Right lobe of liver (tissue), 6 donors: ENCODE measurements around the gene RASGRF2. TPM values are rescaled to one million over a fixed set of nuclear protein-coding genes. Genes with fewer than 3 reads are reported as not detected.

Experiments
- ATAC-seq, 4 donors: fragments of 200-7000 bp; cut with Tn5 transposase; one replicate each; pipeline ENCODE4 v1.9.1; 2020; ENCODE audit warnings: mild to moderate bottlenecking in 4 of 4, moderate library complexity in 4 of 4
- DNase-seq, 3 donors: peaks; one replicate each; pipeline ENCODE4 v3.0.0-alpha.2; 2020
- H3K27ac ChIP-seq, 3 donors: fragments of 200-600 bp; one replicate each; pipeline ENCODE4 v1.8.0; 2022
- H3K27me3 ChIP-seq, 2 donors: fragments of 200-600 bp; one replicate each; pipeline ENCODE4 v1.8.0; 2022
- H3K36me3 ChIP-seq, 4 donors: fragments of 200-600 bp; sonication (generic) in 1 of 4; one replicate each; pipeline versions ENCODE4 v1.5.1 to v1.8.0; 2017 to 2022; ENCODE audit warnings: control low read depth in 1 of 4
- H3K4me1 ChIP-seq, 4 donors: fragments of 200-600 bp; sonication (generic) in 1 of 4; one replicate each; pipeline versions ENCODE4 v1.5.1 to v1.8.0; 2017 to 2022; ENCODE audit warnings: control low read depth in 1 of 4
- H3K4me3 ChIP-seq, 3 donors: fragments of 200-600 bp; one replicate each; pipeline ENCODE4 v1.8.0; 2022
- H3K9me3 ChIP-seq, 4 donors: fragments of 200-600 bp; sonication (generic) in 1 of 4; one replicate each; pipeline versions ENCODE4 v1.5.1 to v1.8.0; 2017 to 2022; ENCODE audit warnings: control low read depth in 1 of 4
- POLR2A ChIP-seq: fragments of 450-650 bp; IDR thresholded peaks from one replicate; pipeline ENCODE4 v1.6.1; 2017; ENCODE audit warnings: antibody characterized with exemption, mild to moderate bottlenecking
- WGBS: methylation state at CpG from one replicate; pipeline ENCODE4 v1.1.6; 2018; ENCODE audit warnings: low coverage, low lambda C conversion rate; ENCODE audit not compliant: insufficient coverage; ENCODE audit errors: missing lambda C conversion rate; 5-methylcytosine and 5-hydroxymethylcytosine counted together
- intact Hi-C, 2 donors: fragments of 100-400 bp; cut with DNase I; formaldehyde crosslinking; loops; one replicate each; pipeline versions ENCODE4 v1.11.2 to v1.14.1; 2022
- total RNA-seq, 6 experiments: library from RNA; depleted of rRNA in 2 of 6; stranded (reverse); fragments of >200 nt in 2 of 6; fragmentation: NEBNext Ultra II Directional in 3 of 6; extraction: Animal tissue kit (Norgen Biotek cat#: 25700) in 3 of 6; gene quantifications; one replicate each; pipeline versions ENCODE4 v1.1.0 to v1.2.4, GENCODE V29; 2016 to 2023
- TF ChIP-seq, protein P1 (sequence below), 4 donors: fragments of 200-600 bp in 3 of 4; fragments of 450-650 bp in 1 of 4; IDR thresholded peaks; one replicate each; pipeline versions ENCODE4 v1.5.1 to v1.8.0; 2016 to 2022; ENCODE audit warnings: antibody characterized with exemption in 4 of 4, mild to moderate bottlenecking in 2 of 4
- donor health status: DM: no; HTN: yes; CAD: no.
- donor health status: DM: no; HTN: no; CAD: no.
- donor health status: DM: no; HTN: no; CAD: no.
- donor health status: DM: no; HTN: yes; CAD: no.
- donor health status: DM: no; HTN: yes; CAD: no.

RASGRF2 gene
- total RNA-seq, 6 experiments from 2014 or later = 0.20 to 0.61 (median 0.36) TPM

DNA sequence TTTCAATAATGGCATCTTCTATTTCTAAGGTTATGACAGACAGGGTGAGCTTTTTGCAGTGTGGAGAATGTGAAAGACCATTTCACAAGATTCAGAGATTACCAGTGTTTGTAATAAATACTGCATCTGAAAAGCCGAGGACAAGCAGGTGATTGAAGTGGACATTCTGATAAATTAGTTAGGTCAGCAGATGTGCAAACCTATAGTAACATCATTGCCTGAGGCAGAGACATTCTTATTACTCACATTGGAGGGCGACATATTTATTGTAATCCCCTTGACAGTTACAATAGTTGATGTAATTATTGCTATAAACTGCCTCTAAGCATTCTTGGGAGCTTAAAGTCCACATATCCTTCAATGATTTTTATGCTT, 3.3 kb downstream of the RASGRF2 start:
- peaks cover 0 to 6% (median 0%) of the 10 kb centered on the region in 4 donors for H3K4me1 ChIP-seq
- no peaks in the 10 kb centered on the region for H3K9me3 ChIP-seq
- H3K27me3 ChIP-seq = no peaks in the 10 kb centered on the region
- ATAC-seq (no peak), DNase-seq (no peak)
- 60% methylated on average over 2 of the region's 2 CpGs for WGBS
- no peak overlapping the region for H3K27ac ChIP-seq
- H3K36me3 ChIP-seq = no peaks in the 10 kb centered on the region
- TF ChIP-seq, protein P1, sequence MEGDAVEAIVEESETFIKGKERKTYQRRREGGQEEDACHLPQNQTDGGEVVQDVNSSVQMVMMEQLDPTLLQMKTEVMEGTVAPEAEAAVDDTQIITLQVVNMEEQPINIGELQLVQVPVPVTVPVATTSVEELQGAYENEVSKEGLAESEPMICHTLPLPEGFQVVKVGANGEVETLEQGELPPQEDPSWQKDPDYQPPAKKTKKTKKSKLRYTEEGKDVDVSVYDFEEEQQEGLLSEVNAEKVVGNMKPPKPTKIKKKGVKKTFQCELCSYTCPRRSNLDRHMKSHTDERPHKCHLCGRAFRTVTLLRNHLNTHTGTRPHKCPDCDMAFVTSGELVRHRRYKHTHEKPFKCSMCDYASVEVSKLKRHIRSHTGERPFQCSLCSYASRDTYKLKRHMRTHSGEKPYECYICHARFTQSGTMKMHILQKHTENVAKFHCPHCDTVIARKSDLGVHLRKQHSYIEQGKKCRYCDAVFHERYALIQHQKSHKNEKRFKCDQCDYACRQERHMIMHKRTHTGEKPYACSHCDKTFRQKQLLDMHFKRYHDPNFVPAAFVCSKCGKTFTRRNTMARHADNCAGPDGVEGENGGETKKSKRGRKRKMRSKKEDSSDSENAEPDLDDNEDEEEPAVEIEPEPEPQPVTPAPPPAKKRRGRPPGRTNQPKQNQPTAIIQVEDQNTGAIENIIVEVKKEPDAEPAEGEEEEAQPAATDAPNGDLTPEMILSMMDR (IDR thresholded peaks at IDR 0.05) = no peak
- TF ChIP-seq POLR2A = no peak
- H3K4me3 ChIP-seq = no peak overlapping the region
- intact Hi-C loops = no loop called here

DNA sequence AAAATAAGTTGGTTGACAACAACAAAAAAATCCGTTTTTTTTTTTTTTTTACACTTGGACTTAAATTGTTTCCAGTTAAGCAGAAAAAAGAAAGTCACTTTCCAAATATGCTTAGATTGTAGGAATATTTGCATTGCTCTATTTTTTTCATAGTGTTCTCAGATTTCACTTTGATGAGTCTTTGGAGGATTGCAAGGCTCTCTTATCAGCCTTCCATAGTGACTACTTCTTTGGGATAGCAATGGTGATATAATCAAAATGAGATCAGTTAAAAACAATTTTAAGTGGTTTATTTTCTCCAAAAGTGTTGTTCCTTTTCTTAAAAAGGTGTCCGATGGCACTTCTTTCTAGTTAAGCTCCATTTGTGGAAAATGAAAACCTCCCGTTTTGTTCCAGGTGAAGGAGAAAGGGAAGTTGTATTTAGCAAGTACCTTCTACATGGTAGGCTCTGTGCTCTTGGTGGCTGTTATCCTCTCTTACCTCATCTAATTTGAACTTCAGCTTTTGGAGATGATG, 3.9 kb downstream of the RASGRF2 start:
- ATAC-seq = no peak

DNA sequence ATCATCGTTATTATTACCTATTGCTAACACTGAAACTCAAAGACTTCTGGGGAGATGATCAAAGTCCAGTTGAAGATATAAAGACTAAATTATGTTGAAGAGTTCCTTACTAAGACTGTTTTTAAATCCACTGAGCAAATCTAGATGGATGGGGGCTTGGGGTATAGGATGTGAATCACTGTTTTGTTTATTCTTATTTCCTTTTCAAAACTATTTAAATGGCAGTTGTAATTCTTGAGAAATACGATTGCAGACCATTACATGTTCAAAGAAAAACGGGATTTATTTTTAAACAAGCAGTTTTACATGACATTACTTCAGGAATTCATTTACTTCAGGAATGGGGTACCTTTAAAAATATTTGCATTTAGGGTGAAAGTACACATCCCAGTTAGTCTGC, 4.3 kb downstream of the RASGRF2 start:
- TF ChIP-seq POLR2A = no peak
- TF ChIP-seq, protein P1 (IDR thresholded peaks at IDR 0.05) = no peak
- no peak overlapping the region for H3K27ac ChIP-seq
- H3K27me3 ChIP-seq = no peaks in the 10 kb centered on the region
- ATAC-seq (no peak), DNase-seq (no peak)
- H3K36me3 ChIP-seq = no peaks in the 10 kb centered on the region
- intact Hi-C loops = no loop called here
- no peaks in the 10 kb centered on the region for H3K9me3 ChIP-seq
- H3K4me3 ChIP-seq = no peak overlapping the region
- H3K4me1 ChIP-seq = peaks cover 0 to 6% (median 0%) of the 10 kb centered on the region in 4 donors
- WGBS = 49% methylated on average over 3 of the region's 3 CpGs

More for the DNA sequence above, 3.9 kb downstream of the RASGRF2 start:
- intact Hi-C loops = no loop called here
- no peaks in the 10 kb centered on the region for H3K27me3 ChIP-seq
- no peak overlapping the region for H3K4me3 ChIP-seq
- H3K36me3 ChIP-seq = no peaks in the 10 kb centered on the region
- no peak for TF ChIP-seq POLR2A
- TF ChIP-seq, protein P1 (IDR thresholded peaks at IDR 0.05) = no peak
- H3K4me1 ChIP-seq = peaks cover 0 to 6% (median 0%) of the 10 kb centered on the region in 4 donors
- no peaks in the 10 kb centered on the region for H3K9me3 ChIP-seq
- H3K27ac ChIP-seq = no peak overlapping the region
- no peak for DNase-seq
- 79% methylated on average over 3 of the region's 3 CpGs for WGBS

DNA sequence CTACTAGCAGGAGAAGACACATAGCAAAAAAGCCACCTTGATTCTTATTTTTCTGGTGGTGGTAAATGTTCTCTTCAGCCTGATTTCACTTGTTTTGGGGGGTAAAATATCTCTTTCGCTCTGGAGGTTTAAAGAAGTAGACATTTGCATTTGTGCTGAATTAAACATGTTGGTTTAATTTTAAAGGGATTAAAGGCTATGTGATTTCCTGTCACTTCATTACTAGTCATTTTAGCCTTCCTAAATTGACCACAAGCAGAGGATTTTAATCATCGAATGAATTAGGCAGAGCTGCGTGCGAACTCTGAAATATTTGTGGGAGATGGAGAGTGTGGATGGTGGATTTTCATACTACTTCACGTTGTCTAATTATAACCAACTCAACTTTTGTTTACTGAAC, 4.8 kb downstream of the RASGRF2 start:
- Histone ChIP-seq H3K9me3 (no peaks in the 10 kb centered on the region), H3K27me3 (no peaks in the 10 kb centered on the region), H3K4me3 (no peak overlapping the region), H3K4me1 (peaks cover 0 to 6% (median 0%) of the 10 kb centered on the region in 4 donors), H3K36me3 (no peaks in the 10 kb centered on the region), H3K27ac (no peak overlapping the region)
- intact Hi-C loops = no loop called here
- 75% methylated on average over 5 of the region's 5 CpGs for WGBS
- DNase-seq (no peak), ATAC-seq (no peak)
- no peak for TF ChIP-seq POLR2A

DNA sequence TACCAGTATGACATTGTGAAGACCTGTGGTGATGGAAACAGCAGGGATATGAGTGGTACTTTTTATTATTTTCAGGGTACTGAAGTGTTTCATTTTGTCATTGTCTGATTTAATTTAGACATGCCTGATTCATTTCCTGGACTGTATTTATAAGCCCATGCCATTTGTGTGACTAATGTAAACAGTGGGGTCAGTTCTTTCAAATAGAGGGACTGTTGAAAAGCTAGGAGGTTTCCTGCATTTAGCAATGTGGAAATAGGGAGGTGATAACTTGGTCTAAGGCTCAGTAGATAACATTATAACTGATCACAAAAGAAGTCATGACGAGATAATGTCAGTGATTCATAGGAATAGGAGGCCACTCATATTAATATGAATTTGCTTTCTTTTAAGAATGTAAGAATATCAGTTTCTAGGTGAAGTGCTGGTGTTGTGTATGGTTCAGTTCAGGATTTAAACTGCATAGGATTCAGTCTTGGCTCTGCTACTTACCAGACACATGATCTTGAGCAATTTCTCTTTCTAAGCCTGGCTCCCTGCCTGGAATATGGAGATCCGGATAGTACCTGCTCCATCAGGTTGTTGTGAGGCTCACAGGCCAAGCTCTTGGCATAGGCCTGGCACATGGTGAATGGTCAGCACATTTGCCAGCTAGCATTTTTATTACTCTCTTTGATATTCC, 7.5 kb downstream of the RASGRF2 start:
- H3K27me3 ChIP-seq = no peaks in the 10 kb centered on the region
- intact Hi-C loops = no loop called here
- ATAC-seq = peak; percentile 64 to 98 (median 82)
- H3K4me3 ChIP-seq = no peak overlapping the region
- no peak for TF ChIP-seq POLR2A
- TF ChIP-seq, protein P1 (IDR thresholded peaks at IDR 0.05) = no peak
- no peaks in the 10 kb centered on the region for H3K9me3 ChIP-seq
- DNase-seq = peak in 2 of 3 donors; percentile 37 to 78
- no peaks in the 10 kb centered on the region for H3K36me3 ChIP-seq
- 40% methylated on average over 2 of the region's 2 CpGs for WGBS
- H3K4me1 ChIP-seq = no peaks in the 10 kb centered on the region
- H3K27ac ChIP-seq = peak overlapping the region in 1 of 3 donors; percentile 2
